H1 (cell line): ENCODE data around the gene RNU6-7. TPM values are rescaled to one million over a fixed set of nuclear protein-coding genes. Genes with fewer than 3 reads are reported as not detected.

Source experiments
- CTCF ChIA-PET: fragments of 300-600 bp; sonication (Branson Sonifier 250); formaldehyde crosslinking; loops from one replicate; lab custom pipeline; 2021; ENCODE audit not compliant: partially characterized antibody; lab: Charles Lee
- POLR2A ChIA-PET: fragments of 300-600 bp; sonication (Branson Sonifier 250); formaldehyde crosslinking; loops from one replicate; lab custom pipeline; 2021; ENCODE audit warnings: inconsistent platforms; ENCODE audit not compliant: partially characterized antibody; lab: Charles Lee
- DNase-seq, 2 experiments: peaks; one replicate each; pipeline versions ENCODE4 v3.0.0 to v3.0.0-alpha.2; 2010 to 2022; ENCODE audit warnings: low spot score in 2 of 2, low read depth in 1 of 2, mixed read lengths in 1 of 2
- FAIRE-seq: peaks from 2 replicates; lab custom pipeline; 2011; peaks lifted over from hg19 to GRCh38; lab: Jason Lieb, UNC
- H2AFZ ChIP-seq: 2 replicates; pipeline ENCODE4 v1.8.1; 2012; ENCODE audit warnings: low read length, inconsistent platforms
- H2AK5ac ChIP-seq: 2 replicates; pipeline ENCODE4 v1.6.1; 2013; ENCODE audit warnings: low read depth, low read length
- H2BK120ac ChIP-seq: replicated peaks from 2 replicates; pipeline ENCODE3; 2013; ENCODE audit warnings: low read depth, low read length, inconsistent platforms
- H2BK12ac ChIP-seq: 2 replicates; pipeline ENCODE4 v1.6.1; 2013; ENCODE audit warnings: low read depth, low read length
- H2BK15ac ChIP-seq: 2 replicates; pipeline ENCODE4 v1.6.1; 2013; ENCODE audit warnings: low read length
- H2BK20ac ChIP-seq: 2 replicates; pipeline ENCODE4 v1.6.1; 2013; ENCODE audit warnings: low read length
- H2BK5ac ChIP-seq: 2 replicates; pipeline ENCODE4 v1.6.1; 2013; ENCODE audit warnings: low read depth, low read length
- H3K14ac ChIP-seq: 2 replicates; pipeline ENCODE4 v1.6.1; 2013; ENCODE audit warnings: inconsistent platforms; ENCODE audit not compliant: insufficient read length
- H3K18ac ChIP-seq: 2 replicates; pipeline ENCODE4 v1.6.1; 2013; ENCODE audit warnings: low read length; ENCODE audit errors: extremely low read depth
- H3K23ac ChIP-seq: 2 replicates; pipeline ENCODE4 v1.6.1; 2013; ENCODE audit warnings: inconsistent platforms; ENCODE audit not compliant: insufficient read length
- H3K23me2 ChIP-seq: 2 replicates; pipeline ENCODE4 v1.6.1; 2013; ENCODE audit warnings: low read depth, low read length
- H3K27ac ChIP-seq: 2 replicates; pipeline ENCODE4 v1.6.1; 2011; ENCODE audit warnings: low read depth, low read length, inconsistent platforms
- H3K27me3 ChIP-seq, 4 experiments: replicated peaks in 1 of 4; 1 replicate in 1 of 4; 2 replicates in 3 of 4; pipeline versions ENCODE4 v1.6.1 to v1.8.1; 2011 to 2013; ENCODE audit warnings: low read length in 3 of 4, mild to moderate bottlenecking in 3 of 4, inconsistent platforms in 2 of 4, mixed read lengths in 2 of 4, moderate library complexity in 1 of 4; ENCODE audit not compliant: control insufficient read depth in 3 of 4, insufficient read depth in 3 of 4; ENCODE audit errors: extremely low read depth in 1 of 4
- H3K36me3 ChIP-seq, 4 experiments: 2 replicates each; pipeline versions ENCODE4 v1.6.1 to v1.8.1; 2011 to 2013; ENCODE audit warnings: mild to moderate bottlenecking in 4 of 4, low read length in 3 of 4, moderate library complexity in 2 of 4, control low read depth in 1 of 4, inconsistent platforms in 1 of 4; ENCODE audit not compliant: insufficient read depth in 4 of 4, control insufficient read depth in 2 of 4
- H3K4ac ChIP-seq: replicated peaks from 2 replicates; pipeline ENCODE3; 2013; ENCODE audit warnings: low read length, low read depth, mixed read lengths, inconsistent platforms; ENCODE audit not compliant: insufficient read length
- H3K4me1 ChIP-seq, 4 experiments: replicated peaks in 1 of 4; 1 replicate in 1 of 4; 2 replicates in 3 of 4; pipeline versions ENCODE4 v1.6.1 to v1.8.1; 2011 to 2013; ENCODE audit warnings: low read length in 3 of 4, inconsistent platforms in 2 of 4, mixed read lengths in 1 of 4; ENCODE audit not compliant: insufficient read depth in 4 of 4, control insufficient read depth in 3 of 4
- H3K4me2 ChIP-seq, 2 experiments: 2 replicates each; pipeline versions ENCODE4 v1.6.1 to v1.8.1; 2011 to 2013; ENCODE audit warnings: low read depth in 2 of 2, low read length in 2 of 2, control low read depth in 1 of 2, inconsistent platforms in 1 of 2, mild to moderate bottlenecking in 1 of 2; ENCODE audit not compliant: insufficient read depth in 1 of 2
- H3K4me3 ChIP-seq, 4 experiments: fragments of 200-600, 300-600 bp in 1 of 4; sonication (generic), shearing (Covaris generic), sonication (Bioruptor Twin) in 1 of 4; 2 replicates each; pipeline versions ENCODE4 v1.5.1 to v1.8.1; 2011 to 2016; ENCODE audit warnings: low read length in 4 of 4, low read depth in 3 of 4, control low read depth in 2 of 4, inconsistent platforms in 2 of 4, mild to moderate bottlenecking in 2 of 4, mixed read lengths in 1 of 4, moderate library complexity in 1 of 4; ENCODE audit not compliant: insufficient read depth in 2 of 4; ENCODE audit errors: extremely low read depth in 1 of 4
- H3K56ac ChIP-seq: replicated peaks from 2 replicates; pipeline ENCODE3; 2013; ENCODE audit warnings: low read depth, mild to moderate bottlenecking, mixed read lengths, low read length, inconsistent platforms; ENCODE audit not compliant: insufficient read length
- H3K79me1 ChIP-seq: 2 replicates; pipeline ENCODE4 v1.6.1; 2013; ENCODE audit warnings: low read depth, low read length, control low read depth
- H3K79me2 ChIP-seq, 2 experiments: 2 replicates each; pipeline versions ENCODE4 v1.6.1 to v1.8.1; 2012 to 2013; ENCODE audit warnings: low read length in 2 of 2, mild to moderate bottlenecking in 2 of 2, inconsistent platforms in 1 of 2; ENCODE audit not compliant: insufficient read depth in 2 of 2, control insufficient read depth in 1 of 2
- H3K9ac ChIP-seq, 4 experiments: replicated peaks in 1 of 4; 1 replicate in 1 of 4; 2 replicates in 3 of 4; pipeline versions ENCODE4 v1.6.1 to v1.8.1; 2011 to 2013; ENCODE audit warnings: low read depth in 3 of 4, low read length in 3 of 4, control low read depth in 2 of 4, mild to moderate bottlenecking in 2 of 4, moderate library complexity in 2 of 4, inconsistent platforms in 1 of 4; ENCODE audit errors: extremely low read depth in 1 of 4
- H3K9me3 ChIP-seq, 2 experiments: 2 replicates each; pipeline versions ENCODE4 v1.6.1 to v1.8.1; 2012 to 2013; ENCODE audit warnings: mild to moderate bottlenecking in 2 of 2, moderate library complexity in 2 of 2, control low read depth in 1 of 2, inconsistent platforms in 1 of 2, low read depth in 1 of 2, low read length in 1 of 2, mixed read lengths in 1 of 2; ENCODE audit not compliant: insufficient read depth in 2 of 2
- H4K20me1 ChIP-seq, 2 experiments: replicated peaks in 1 of 2; 2 replicates each; pipeline versions ENCODE3 to v1.8.1; 2011 to 2013; ENCODE audit warnings: inconsistent platforms in 2 of 2, low read length in 2 of 2, mild to moderate bottlenecking in 1 of 2; ENCODE audit not compliant: insufficient read depth in 2 of 2, control insufficient read depth in 1 of 2
- H4K5ac ChIP-seq: 2 replicates; pipeline ENCODE4 v1.6.1; 2013; ENCODE audit warnings: low read length, low read depth, mixed read lengths, inconsistent platforms; ENCODE audit not compliant: insufficient read length
- H4K8ac ChIP-seq: 2 replicates; pipeline ENCODE4 v1.8.0; 2013; ENCODE audit warnings: mild to moderate bottlenecking, moderate library complexity, low read length, inconsistent platforms; ENCODE audit not compliant: insufficient read depth; ENCODE audit errors: extremely low read depth
- H4K91ac ChIP-seq: replicated peaks from 2 replicates; pipeline ENCODE3; 2013; ENCODE audit warnings: low read length, mixed read lengths, inconsistent platforms; ENCODE audit not compliant: insufficient read length
- EP300 ChIP-seq, 2 experiments: IDR thresholded peaks; 1 replicate in 1 of 2; 2 replicates in 1 of 2; pipeline ENCODE4 v1.6.1; 2011 to 2012; ENCODE audit warnings: low read depth in 2 of 2, low read length in 2 of 2, mild to moderate bottlenecking in 2 of 2, borderline replicate concordance in 1 of 2, inconsistent platforms in 1 of 2, moderate library complexity in 1 of 2
- FOSL1 ChIP-seq: IDR thresholded peaks from 2 replicates; pipeline ENCODE4 v1.6.1; 2011; ENCODE audit warnings: mild to moderate bottlenecking, low read depth, low read length, moderate library complexity; ENCODE audit not compliant: insufficient read depth
- GABPA ChIP-seq: IDR thresholded peaks from 2 replicates; pipeline ENCODE4 v1.6.1; 2011; ENCODE audit warnings: mild to moderate bottlenecking, low read length, moderate library complexity, borderline replicate concordance; ENCODE audit not compliant: insufficient read depth
- KDM1A ChIP-seq: fragments of 200-600, 300-600 bp; sonication (generic); IDR thresholded peaks from 2 replicates; pipeline ENCODE4 v1.7.1; 2016; ENCODE audit warnings: mild to moderate bottlenecking, low read length, borderline replicate concordance
- MAFK ChIP-seq: IDR thresholded peaks from 2 replicates; pipeline ENCODE4 v1.6.1; 2012; ENCODE audit warnings: low read depth, mild to moderate bottlenecking, improper control_type of control experiment, low read length
- RNF2 ChIP-seq: fragments of 200-900, 300-1000 bp; sonication (generic); IDR thresholded peaks from 2 replicates; pipeline ENCODE4 v1.7.1; 2016; ENCODE audit warnings: borderline replicate concordance, low read depth, mild to moderate bottlenecking, antibody characterized with exemption, low read length; ENCODE audit not compliant: poor library complexity, severe bottlenecking; ENCODE audit errors: missing control alignments
- RXRA ChIP-seq: IDR thresholded peaks from 2 replicates; pipeline ENCODE4 v1.6.1; 2011; ENCODE audit warnings: low read depth, mild to moderate bottlenecking, low read length, moderate library complexity; ENCODE audit not compliant: insufficient read depth
- SIRT6 ChIP-seq: IDR thresholded peaks from one replicate; pipeline ENCODE4 v1.7.1; 2012; ENCODE audit warnings: low read length, inconsistent platforms
- SP4 ChIP-seq: IDR thresholded peaks from 2 replicates; pipeline ENCODE4 v1.6.1; 2012; ENCODE audit warnings: low read length, inconsistent platforms
- SRF ChIP-seq: IDR thresholded peaks from 2 replicates; pipeline ENCODE4 v1.6.1; 2011; ENCODE audit warnings: mild to moderate bottlenecking, low read depth, low read length, moderate library complexity
- WGBS, 2 experiments: shearing (Covaris generic) in 1 of 2; methylation state at CpG; one replicate each; pipeline versions ENCODE4 v1.1.6 to v1.1.7; 2013 to 2015; ENCODE audit warnings: low lambda C conversion rate in 2 of 2, mixed read lengths in 2 of 2, inconsistent platforms in 1 of 2, low coverage in 1 of 2, missing lambda C conversion rate in 1 of 2; ENCODE audit not compliant: insufficient replicate concordance in 2 of 2, insufficient coverage in 1 of 2, insufficient read length in 1 of 2; ENCODE audit errors: extremely low coverage in 1 of 2, missing lambda C conversion rate in 1 of 2; 5-methylcytosine and 5-hydroxymethylcytosine counted together
- polyA plus RNA-seq, 7 experiments: library from polyadenylated mRNA; depleted of rRNA in 3 of 7; stranded (reverse) in 5 of 7; unstranded in 2 of 7; fragments of >200 nt in 5 of 7; fragments of 200-250 nt in 2 of 7; gene quantifications; 1 replicate in 5 of 7; 2 replicates in 1 of 7; 4 replicates in 1 of 7; pipeline versions ENCODE4 v1.2.1 to v1.2.3, GENCODE V29; 2011 to 2013; ENCODE audit warnings: missing spikeins in 2 of 7, mixed read lengths in 2 of 7
- total RNA-seq: library from RNA; stranded (reverse); fragmentation: NEBNext Ultra II Directional; extraction: Animal tissue kit (Norgen Biotek cat#: 25700); gene quantifications from 2 replicates; pipeline ENCODE4 v1.2.1, GENCODE V29; 2021
- TF ChIP-seq, protein P1 (sequence below): IDR thresholded peaks from 2 replicates; pipeline ENCODE4 v1.6.1; 2012; ENCODE audit warnings: inconsistent platforms

The RNU6-7 gene
- total and polyA plus RNA-seq, 2 of the 8 experiments (the other 6 are each of a cell fraction or from before 2014, with no cell fraction given) = not detected

DNA sequence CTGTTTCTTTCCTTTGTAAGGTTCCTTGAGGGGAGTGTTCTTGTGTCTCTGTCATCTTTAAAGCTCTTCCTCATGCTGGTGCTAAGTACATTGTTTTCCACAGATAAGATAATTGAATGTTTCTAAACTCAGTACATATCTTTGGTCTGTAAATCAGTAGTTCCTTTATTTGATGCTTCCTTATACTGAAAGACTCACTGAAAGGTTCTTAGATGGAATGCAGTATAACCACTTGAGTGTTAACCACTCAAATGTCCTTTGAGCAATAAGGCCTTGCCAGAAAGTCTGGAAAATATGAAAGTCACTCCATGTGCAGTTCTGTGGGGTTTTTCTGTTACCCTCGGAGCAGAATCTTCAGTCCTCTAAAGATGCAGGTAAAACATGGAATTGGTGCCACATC is 24.2 kb downstream of the RNU6-7 start:
- Histone ChIP-seq H3K4me3 (no peak overlapping the region), H3K27me3 (no peaks in the 10 kb centered on the region), H2BK20ac (no peak overlapping the region), H4K8ac (no peak overlapping the region), H2BK120ac (no peak overlapping the region), H3K27ac (no peak overlapping the region), H2BK15ac (no peak overlapping the region), H2BK12ac (no peak overlapping the region), H2AK5ac (no peak overlapping the region), H3K79me1 (no peaks in the 10 kb centered on the region), H3K79me2 (no peaks in the 10 kb centered on the region), H2AFZ (no peak overlapping the region), H3K18ac (no peak overlapping the region), H3K4ac (no peak overlapping the region), H3K14ac (no peak overlapping the region), H3K9ac (no peak overlapping the region), H3K4me2 (no peak overlapping the region), H3K36me3 (no peaks in the 10 kb centered on the region), H4K5ac (no peak overlapping the region), H3K56ac (no peak overlapping the region), H4K91ac (no peak overlapping the region), H3K23ac (no peak overlapping the region), H3K23me2 (no peaks in the 10 kb centered on the region; the same call in 1 of the 2 replicates), H2BK5ac (no peak overlapping the region), H3K4me1 (no peaks in the 10 kb centered on the region), H4K20me1 (no peaks in the 10 kb centered on the region), H3K9me3 (no peaks in the 10 kb centered on the region)
- DNase-seq (no peak), FAIRE-seq (no peak)
- TF ChIP-seq KDM1A (no peak), FOSL1 (no peak), SRF (no peak), RXRA (no peak), SIRT6 (no peak), EP300 (IDR thresholded peaks at IDR 0.05; ENCODE audit: borderline replicate concordance in 1 of 2, low read depth in 2 of 2, low read length in 2 of 2) (no peak), RNF2 (no peak), MAFK (no peak), SP4 (no peak), GABPA (no peak)
- TF ChIP-seq, protein P1, sequence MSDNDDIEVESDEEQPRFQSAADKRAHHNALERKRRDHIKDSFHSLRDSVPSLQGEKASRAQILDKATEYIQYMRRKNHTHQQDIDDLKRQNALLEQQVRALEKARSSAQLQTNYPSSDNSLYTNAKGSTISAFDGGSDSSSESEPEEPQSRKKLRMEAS = no peak
- 100% methylated on average over 1 of the region's 1 CpG; no CpG with 5 or more reads in 1 of the 2 experiments for WGBS, 2 experiments
- POLR2A ChIA-PET = no interaction called here
- CTCF ChIA-PET = interaction anchor here (1.0 kb wide), 1 partner anchor 29 kb away, joined by 3 read pairs; no protein-coding TSS in a partner anchor
